Measurements from ENCODE around the gene DLG2. TPM values are rescaled to one million over a fixed set of nuclear protein-coding genes. Genes with fewer than 3 reads are reported as not detected.

The DLG2 gene
- total and polyA plus RNA-seq, 9 donors = 2.5 to 20.7 (median 12.0) TPM

- H3K4me1 ChIP-seq (ENCODE audit: insufficient read depth) = no peaks in the 10 kb centered on the region
- WGBS, 3 donors = 84 to 90% (median 89%) methylated on average over 1 of the region's 1 CpG
- no peak for DNase-seq
- H3K27me3 ChIP-seq = no peaks in the 10 kb centered on the region
- intact Hi-C loops (cut with DNase I) = no loop called here
- no peaks in the 10 kb centered on the region for H3K36me3 ChIP-seq
- H3K27ac ChIP-seq = no peak overlapping the region
- no peak overlapping the region for H3K4me3 ChIP-seq
- TF ChIP-seq CTCF (IDR thresholded peaks at IDR 0.05) = no peak
- no peak for TF ChIP-seq POLR2A (IDR thresholded peaks at IDR 0.05)
- no peak for TF ChIP-seq EP300 (IDR thresholded peaks at IDR 0.05)
- no peaks in the 10 kb centered on the region for H3K9me3 ChIP-seq
Measured at GRCh38 chr11:83922953-83923352, 1704.2 kb downstream of the DLG2 start.

- no peak for DNase-seq
- Histone ChIP-seq H3K27me3 (no peaks in the 10 kb centered on the region), H3K36me3 (no peaks in the 10 kb centered on the region), H3K27ac (no peak overlapping the region), H3K4me1 (ENCODE audit: insufficient read depth) (no peaks in the 10 kb centered on the region), H3K9me3 (no peaks in the 10 kb centered on the region), H3K4me3 (no peak overlapping the region)
- TF ChIP-seq EP300 (IDR thresholded peaks at IDR 0.05) = no peak
- TF ChIP-seq POLR2A (IDR thresholded peaks at IDR 0.05) = no peak
- TF ChIP-seq CTCF (IDR thresholded peaks at IDR 0.05) = no peak
- WGBS, 3 donors = 61 to 71% (median 64%) methylated on average over 4 of the region's 4 CpGs
- intact Hi-C loops (cut with DNase I) = no loop called here
Measured at GRCh38 chr11:83922318-83922717, 1704.8 kb downstream of the DLG2 start.

- H3K4me1 ChIP-seq (ENCODE audit: insufficient read depth) = no peaks in the 10 kb centered on the region
- no peaks in the 10 kb centered on the region for H3K36me3 ChIP-seq
- no peaks in the 10 kb centered on the region for H3K9me3 ChIP-seq
- WGBS, 3 donors = 85 to 89% (median 86%) methylated on average over 7 of the region's 7 CpGs
- H3K4me3 ChIP-seq = no peak overlapping the region
- no peak for DNase-seq
- TF ChIP-seq POLR2A (IDR thresholded peaks at IDR 0.05) = no peak
- TF ChIP-seq EP300 (IDR thresholded peaks at IDR 0.05) = no peak
- no peak for TF ChIP-seq CTCF (IDR thresholded peaks at IDR 0.05)
- H3K27ac ChIP-seq = no peak overlapping the region
- intact Hi-C loops (cut with DNase I) = no loop called here
- no peaks in the 10 kb centered on the region for H3K27me3 ChIP-seq
Measured at GRCh38 chr11:83921447-83922192, 1705.5 kb downstream of the DLG2 start.

- peak in 2 of 5 donors; percentile 12 to 36 for DNase-seq
- no peak for TF ChIP-seq POLR2A (IDR thresholded peaks at IDR 0.05)
- TF ChIP-seq EP300 (IDR thresholded peaks at IDR 0.05) = no peak
- TF ChIP-seq CTCF (IDR thresholded peaks at IDR 0.05) = no peak
- no peaks in the 10 kb centered on the region for H3K9me3 ChIP-seq
- no peaks in the 10 kb centered on the region for H3K4me1 ChIP-seq (ENCODE audit: insufficient read depth)
- intact Hi-C loops (cut with DNase I) = no loop called here
- no peaks in the 10 kb centered on the region for H3K36me3 ChIP-seq
- 36 to 43% (median 39%) methylated on average over 3 of the region's 3 CpGs for WGBS, 3 donors
- H3K27ac ChIP-seq = no peak overlapping the region
- H3K27me3 ChIP-seq = no peaks in the 10 kb centered on the region
- H3K4me3 ChIP-seq = no peak overlapping the region
Measured at GRCh38 chr11:83918476-83918875, 1708.7 kb downstream of the DLG2 start.

Data from ovary (tissue), 9 donors.